Neuron (in vitro differentiated cells): Measurements from ENCODE around the gene MTA2.
"Not testable (repeated sequence)": the region's sequence is repeated elsewhere in the genome, so short reads cannot be mapped to it uniquely, and the experiment has no call there.

Experiments
- H2AFZ ChIP-seq: one replicate; pipeline ENCODE4 v1.6.1; 2013; ENCODE audit warnings: low read depth, mild to moderate bottlenecking, inconsistent platforms, low read length, moderate library complexity
- H3K27me3 ChIP-seq: one replicate; pipeline ENCODE4 v1.6.1; 2013; ENCODE audit warnings: low read length; ENCODE audit not compliant: insufficient read depth
- H3K36me3 ChIP-seq: one replicate; pipeline ENCODE4 v1.6.1; 2013; ENCODE audit warnings: low read length; ENCODE audit not compliant: insufficient read depth
- H3K4me1 ChIP-seq: one replicate; pipeline ENCODE4 v1.6.1; 2013; ENCODE audit warnings: low read length; ENCODE audit not compliant: insufficient read depth
- H3K4me3 ChIP-seq: 2 replicates; pipeline ENCODE4 v1.5.1; 2013; ENCODE audit warnings: mild to moderate bottlenecking, low read length, moderate library complexity
- H3K9me3 ChIP-seq: one replicate; pipeline ENCODE4 v1.6.1; 2013; ENCODE audit warnings: low read length

The MTA2 gene

GRCh38 chr11:62622476-62623089 is 20.9 kb upstream of the MTA2 start:
- Histone ChIP-seq H3K27me3 (no peaks in the 10 kb centered on the region), H3K9me3 (no peaks in the 10 kb centered on the region), H3K4me3 (peak overlapping the region; percentile 82), H3K4me1 (peaks cover 11% of the 10 kb centered on the region), H2AFZ (peak overlapping the region; percentile 27), H3K36me3 (peaks cover 28% of the 10 kb centered on the region)

DNA sequence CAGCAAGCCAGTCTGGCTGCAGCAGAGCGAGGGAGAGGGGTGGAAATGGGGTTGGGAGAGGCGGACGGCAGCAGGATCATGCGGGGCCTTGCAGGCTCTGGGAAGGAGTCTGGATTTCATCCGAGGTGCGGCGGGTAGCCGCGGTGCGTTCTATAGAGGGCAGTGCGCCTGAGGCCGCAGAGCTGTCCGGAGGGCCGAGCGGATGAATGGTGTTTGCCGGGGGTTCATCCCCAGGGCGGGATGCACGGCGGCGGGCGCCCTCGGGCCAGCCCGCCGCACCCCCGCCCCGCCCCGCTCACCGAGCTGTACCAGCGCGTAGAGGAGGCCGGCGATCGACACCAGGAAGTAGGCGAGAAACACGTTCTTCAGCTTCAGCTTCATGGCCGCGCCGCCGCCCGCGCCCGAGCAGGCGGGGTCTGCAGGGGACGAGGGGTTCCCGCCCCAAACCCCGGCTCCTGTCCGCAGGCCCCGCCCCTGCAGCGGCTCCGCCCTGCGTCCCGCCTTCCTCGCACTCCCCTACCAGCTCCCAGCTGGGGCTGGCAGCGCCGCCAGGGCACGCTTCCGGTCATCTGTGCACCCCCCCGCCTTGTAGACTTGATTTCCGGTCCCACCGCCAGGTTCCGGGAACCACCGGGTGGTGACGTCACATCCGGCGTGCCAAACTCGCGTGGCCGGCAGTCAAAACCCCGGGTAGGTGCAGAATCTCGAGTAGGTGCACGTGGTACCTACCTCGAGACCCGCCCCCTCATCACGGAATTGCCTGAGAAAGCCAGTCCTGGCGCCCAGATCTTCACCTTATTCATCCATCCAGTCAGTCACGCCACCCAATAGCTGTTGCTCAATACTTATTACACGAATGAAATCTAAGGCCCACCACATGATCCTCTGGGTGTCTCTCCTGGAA is 20.2 kb upstream of the MTA2 start, which contains the start of gene B3GAT3:
TSS of gene B3GAT3 (minus strand) at position 420 of the 904 bp plus-strand sequence. CDS start at position 381, 39 bp downstream.
- Histone ChIP-seq H2AFZ (peak within 1 kb of the TSS; percentile 27), H3K27me3 (no peaks in the 10 kb centered on the region), H3K4me3 (peak within 1 kb of the TSS; percentile 82), H3K4me1 (peaks cover 11% of the 10 kb centered on the region), H3K36me3 (peaks cover 29% of the 10 kb centered on the region), H3K9me3 (no peaks in the 10 kb centered on the region)

DNA sequence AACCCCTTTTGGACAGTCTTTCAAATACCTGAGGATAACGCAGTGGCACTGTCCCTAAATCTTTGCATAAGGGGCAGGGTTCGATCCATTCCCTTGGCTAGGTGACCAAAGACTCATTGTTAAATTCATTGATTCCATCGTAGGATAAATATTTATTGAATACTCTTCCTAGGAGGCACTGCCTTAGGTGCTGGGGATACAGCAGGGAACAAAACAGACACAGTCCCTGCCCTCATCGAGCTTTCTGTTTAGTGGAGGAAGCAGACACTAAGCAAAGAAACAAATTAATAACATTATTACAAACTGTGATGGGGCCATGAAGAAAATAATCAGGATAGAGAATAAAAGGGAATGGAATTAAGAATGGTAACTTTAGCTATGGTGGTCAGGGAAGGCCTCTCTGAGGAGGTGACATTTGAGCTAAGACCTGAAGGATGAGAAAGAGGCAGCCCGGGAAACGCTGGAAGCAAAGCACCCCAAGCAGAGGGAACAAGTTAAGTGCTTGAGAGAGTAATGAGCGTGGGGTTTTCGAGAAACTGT is 19.4 kb upstream of the MTA2 start:
- no peak overlapping the region for H2AFZ ChIP-seq
- H3K4me1 ChIP-seq, result peaks cover 11% of the 10 kb centered on the region
- H3K36me3 ChIP-seq, result peaks cover 29% of the 10 kb centered on the region
- no peaks in the 10 kb centered on the region for H3K27me3 ChIP-seq
- peak overlapping the region; percentile 82 for H3K4me3 ChIP-seq
- H3K9me3 ChIP-seq, result no peaks in the 10 kb centered on the region

DNA sequence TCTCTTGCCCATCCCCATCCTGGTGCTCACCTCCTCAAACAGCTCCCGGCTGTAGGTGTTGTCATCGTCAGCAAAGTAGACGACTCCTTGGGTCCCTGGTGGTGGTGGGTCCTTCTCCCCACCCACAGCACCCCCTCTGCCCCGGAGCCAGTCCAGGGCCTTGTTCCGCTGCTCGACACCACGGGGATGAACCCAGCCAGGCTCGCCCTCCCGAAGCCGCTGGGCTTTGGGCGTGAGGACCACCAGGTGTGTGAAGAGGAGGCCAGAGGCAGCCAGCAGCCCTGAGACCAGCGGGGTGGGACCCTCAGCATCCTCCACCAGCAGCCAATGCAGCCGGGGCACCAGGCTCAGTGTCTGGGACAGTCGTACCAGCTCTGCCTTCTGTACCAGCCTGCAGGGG is 15.3 kb upstream of the MTA2 start:
- not testable (repeated sequence) for H3K27me3 ChIP-seq, H3K9me3 ChIP-seq, H2AFZ ChIP-seq, H3K4me3 ChIP-seq
- peaks cover 17% of the 10 kb centered on the region for H3K36me3 ChIP-seq
- H3K4me1 ChIP-seq, result peaks cover 15% of the 10 kb centered on the region

- H3K4me1 ChIP-seq, result peaks cover 19% of the 10 kb centered on the region
Measured at GRCh38 chr11:62615521-62615920, 13.9 kb upstream of the MTA2 start.

GRCh38 chr11:62614275-62614674 is 12.6 kb upstream of the MTA2 start:
- H3K9me3 ChIP-seq, result no peaks in the 10 kb centered on the region
- no peak overlapping the region for H3K4me3 ChIP-seq

More at GRCh38 chr11:62615521-62615920, 13.9 kb upstream of the MTA2 start:
- Histone ChIP-seq H2AFZ (no peak overlapping the region), H3K27me3 (no peaks in the 10 kb centered on the region), H3K36me3 (peaks cover 17% of the 10 kb centered on the region), H3K4me3 (no peak overlapping the region), H3K9me3 (no peaks in the 10 kb centered on the region)

GRCh38 chr11:62613291-62613778 is 11.7 kb upstream of the MTA2 start:
- Histone ChIP-seq H3K4me3 (peak overlapping the region; percentile 53), H2AFZ (no peak overlapping the region)

More at GRCh38 chr11:62614275-62614674, 12.6 kb upstream of the MTA2 start:
- Histone ChIP-seq H2AFZ (no peak overlapping the region), H3K4me1 (peaks cover 19% of the 10 kb centered on the region), H3K27me3 (no peaks in the 10 kb centered on the region), H3K36me3 (peaks cover 17% of the 10 kb centered on the region)

DNA sequence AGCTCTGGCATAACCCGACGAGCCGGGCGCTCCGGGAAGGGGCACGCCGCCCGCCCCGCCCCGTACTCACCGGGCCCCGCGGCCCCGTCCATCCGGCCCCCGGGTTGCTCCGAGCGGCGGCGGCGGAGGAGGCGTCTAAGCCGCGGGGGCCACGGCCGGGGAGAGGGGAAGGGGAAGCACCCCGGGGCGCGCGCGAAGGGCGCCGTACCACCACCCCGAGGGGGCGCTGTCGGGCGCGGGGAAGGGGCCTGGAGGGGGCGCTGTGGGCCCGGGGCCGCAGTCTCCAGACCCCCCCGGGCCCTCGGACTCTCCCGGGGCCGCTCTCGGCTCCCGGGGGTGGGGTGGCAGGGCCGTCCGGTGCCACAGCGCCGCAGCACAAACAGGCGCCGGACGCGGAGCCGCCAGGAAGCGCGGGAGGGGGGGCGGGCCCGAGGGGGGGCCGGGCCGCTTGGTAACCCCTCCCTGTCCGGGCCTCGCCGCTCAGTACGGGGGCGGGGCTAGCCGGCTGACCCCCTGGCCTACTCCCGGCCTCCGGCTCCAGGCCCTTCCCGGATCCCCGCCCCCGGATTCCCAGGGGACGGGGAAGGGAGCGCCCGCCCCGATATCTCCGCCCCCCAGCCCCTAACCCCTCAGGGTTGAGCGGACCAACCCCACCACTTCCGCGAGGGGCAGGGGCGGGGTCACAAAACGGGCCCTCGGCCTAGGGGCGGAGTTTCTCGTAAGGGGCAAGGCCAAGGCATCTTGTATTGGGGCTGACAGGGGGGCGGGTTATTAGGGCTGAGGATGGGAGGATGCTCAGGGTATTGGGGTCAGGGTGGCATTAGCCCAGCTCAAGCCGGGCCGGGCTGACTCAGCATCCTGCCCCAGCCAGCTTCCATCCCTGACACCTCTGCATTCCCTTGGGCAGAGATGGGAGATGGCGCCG is 11.0 kb upstream of the MTA2 start, which contains the start of the genes EML3 and ROM1:
TSS of gene EML3 (minus strand) at position 410 of the 925 bp plus-strand sequence. CDS start at position 92, 318 bp downstream.
TSS of gene ROM1 (plus strand) at position 892 of the 925 bp plus-strand sequence. CDS start at position 917, 25 bp downstream.
- peaks cover 13% of the 10 kb centered on the region for H3K36me3 ChIP-seq
- peak within 1 kb of the TSS; percentile 53 for H3K4me3 ChIP-seq
- H3K4me1 ChIP-seq, result peaks cover 19% of the 10 kb centered on the region
- H3K9me3 ChIP-seq, result no peaks in the 10 kb centered on the region
- H3K27me3 ChIP-seq, result no peaks in the 10 kb centered on the region
- peak within 1 kb of the TSS; percentile 71 for H2AFZ ChIP-seq

More at GRCh38 chr11:62613291-62613778, 11.7 kb upstream of the MTA2 start:
- no peaks in the 10 kb centered on the region for H3K9me3 ChIP-seq
- H3K27me3 ChIP-seq, result no peaks in the 10 kb centered on the region
- peaks cover 13% of the 10 kb centered on the region for H3K36me3 ChIP-seq
- H3K4me1 ChIP-seq, result peaks cover 19% of the 10 kb centered on the region

GRCh38 chr11:62611705-62612365 is 10.2 kb upstream of the MTA2 start:
- Histone ChIP-seq H3K9me3 (no peaks in the 10 kb centered on the region), H2AFZ (peak overlapping the region; percentile 71), H3K4me3 (peak overlapping the region; percentile 53), H3K36me3 (peaks cover 8% of the 10 kb centered on the region), H3K4me1 (peaks cover 19% of the 10 kb centered on the region), H3K27me3 (no peaks in the 10 kb centered on the region)

DNA sequence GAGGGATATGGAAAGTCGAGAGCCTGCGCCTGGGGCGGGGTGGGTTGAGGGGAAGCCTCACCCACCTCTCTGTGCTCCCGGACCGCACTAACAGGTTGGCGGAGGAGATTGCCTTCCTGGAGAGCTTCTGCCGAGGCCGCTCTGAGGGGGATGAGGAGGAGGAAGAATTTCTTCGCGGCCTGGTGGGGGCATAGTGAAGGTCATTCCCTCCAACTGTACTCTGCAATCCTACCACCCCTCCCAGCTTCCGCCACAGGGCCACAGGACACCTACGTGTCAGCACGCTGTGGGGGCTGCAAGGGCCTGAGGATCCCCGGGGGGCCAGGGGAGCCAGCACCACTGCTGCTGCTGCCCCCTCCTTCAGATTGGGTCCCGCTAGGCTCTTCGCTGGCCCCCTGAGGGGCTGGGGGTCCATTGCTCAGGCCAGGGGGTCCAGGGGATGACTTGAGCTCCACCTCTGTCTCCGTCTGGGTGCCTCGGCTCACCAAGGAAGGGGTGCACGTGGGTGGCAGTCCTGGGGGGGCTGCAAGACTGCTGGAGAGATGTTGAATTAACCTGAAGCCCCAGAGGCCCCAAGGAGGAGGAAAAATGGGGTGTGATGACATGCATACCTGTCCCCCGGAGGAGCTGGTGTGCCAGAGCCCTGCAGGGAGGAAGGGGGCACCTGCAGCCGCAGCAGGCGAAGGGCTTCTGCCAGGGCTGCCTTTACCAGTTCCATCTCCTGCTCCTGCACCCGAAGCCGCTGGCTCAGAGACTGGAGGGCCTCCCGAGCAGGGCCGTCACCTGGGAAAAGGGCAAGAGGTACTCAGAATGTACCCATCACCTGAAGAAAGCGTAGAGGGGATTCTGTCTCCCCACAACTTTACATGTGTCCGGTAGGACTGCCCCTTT is 9.4 kb upstream of the MTA2 start:
- Histone ChIP-seq H3K4me3 (peak overlapping the region; percentile 53), H3K36me3 (peaks cover under 1% of the 10 kb centered on the region), H3K4me1 (peaks cover 19% of the 10 kb centered on the region), H2AFZ (peak overlapping the region; percentile 71), H3K27me3 (no peaks in the 10 kb centered on the region), H3K9me3 (no peaks in the 10 kb centered on the region)

GRCh38 chr11:62610403-62610802 is 8.7 kb upstream of the MTA2 start:
- H2AFZ ChIP-seq, result no peak overlapping the region
- peaks cover 19% of the 10 kb centered on the region for H3K4me1 ChIP-seq
- H3K27me3 ChIP-seq, result no peaks in the 10 kb centered on the region
- H3K36me3 ChIP-seq, result no peaks in the 10 kb centered on the region
- H3K9me3 ChIP-seq, result no peaks in the 10 kb centered on the region
- no peak overlapping the region for H3K4me3 ChIP-seq
